Activated naive CD4-positive, alpha-beta T cell treated with anti-CD3 and anti-CD28 coated beads, Interleukin-2, amount 50 U/mL, for 24 hours (primary cell): ENCODE measurements around the gene MPIG6B.

ENCODE experiments used
- H3K27ac Mint-ChIP-seq: one replicate; pipeline ENCODE4 v1.8.0; 2021; ENCODE audit warnings: mild to moderate bottlenecking, mixed read lengths
- H3K27me3 Mint-ChIP-seq: one replicate; pipeline ENCODE4 v1.8.0; 2021; ENCODE audit warnings: mixed read lengths
- H3K36me3 Mint-ChIP-seq: one replicate; pipeline ENCODE4 v1.8.0; 2021; ENCODE audit warnings: mixed read lengths
- H3K4me1 Mint-ChIP-seq: one replicate; pipeline ENCODE4 v1.8.0; 2021; ENCODE audit warnings: mixed read lengths
- H3K4me3 Mint-ChIP-seq: one replicate; pipeline ENCODE4 v1.8.0; 2021; ENCODE audit warnings: mild to moderate bottlenecking, mixed read lengths
- H3K9me3 Mint-ChIP-seq: one replicate; pipeline ENCODE4 v1.8.0; 2021; ENCODE audit warnings: mixed read lengths

The MPIG6B gene

DNA sequence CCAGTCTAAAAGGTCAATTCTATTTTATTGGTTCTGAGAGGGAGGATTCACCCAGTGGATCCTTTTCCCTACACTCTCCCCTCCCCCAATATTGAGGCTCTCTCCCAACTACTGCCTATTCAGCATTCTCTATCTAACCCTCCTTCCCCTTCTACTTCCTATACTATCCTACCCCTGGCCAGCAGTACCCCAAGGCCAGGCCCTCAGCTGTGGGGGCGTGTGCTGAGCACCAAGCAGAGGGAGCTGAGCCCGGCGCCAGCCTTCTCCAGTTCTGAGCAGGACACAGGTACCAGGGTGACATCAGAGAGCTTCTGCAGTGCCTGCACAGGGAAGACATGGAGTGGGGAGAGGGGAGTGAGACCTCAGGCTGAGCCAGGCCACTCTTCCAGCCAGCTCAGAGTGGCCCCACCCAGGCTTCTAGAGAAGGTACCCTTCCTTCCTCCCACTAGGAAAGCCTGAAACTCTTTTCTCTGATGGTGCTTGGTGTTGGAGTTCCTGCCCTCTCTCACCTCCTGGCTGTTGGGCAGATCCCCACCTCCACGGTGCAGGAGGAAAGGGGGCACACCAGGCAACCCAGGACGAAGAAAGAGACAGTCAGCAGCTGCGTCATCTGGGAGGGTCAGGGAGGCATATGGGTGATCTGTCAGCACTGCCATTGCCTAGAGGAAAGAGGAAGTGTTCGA is 4.0 kb downstream of the MPIG6B start:
- Mint-ChIP-seq H3K9me3 (no peaks in the 10 kb centered on the region), H3K4me3 (peak overlapping the region; percentile 60), H3K4me1 (peaks cover 48% of the 10 kb centered on the region), H3K36me3 (peaks cover 2% of the 10 kb centered on the region), H3K27ac (peak overlapping the region; percentile 5), H3K27me3 (no peaks in the 10 kb centered on the region)

DNA sequence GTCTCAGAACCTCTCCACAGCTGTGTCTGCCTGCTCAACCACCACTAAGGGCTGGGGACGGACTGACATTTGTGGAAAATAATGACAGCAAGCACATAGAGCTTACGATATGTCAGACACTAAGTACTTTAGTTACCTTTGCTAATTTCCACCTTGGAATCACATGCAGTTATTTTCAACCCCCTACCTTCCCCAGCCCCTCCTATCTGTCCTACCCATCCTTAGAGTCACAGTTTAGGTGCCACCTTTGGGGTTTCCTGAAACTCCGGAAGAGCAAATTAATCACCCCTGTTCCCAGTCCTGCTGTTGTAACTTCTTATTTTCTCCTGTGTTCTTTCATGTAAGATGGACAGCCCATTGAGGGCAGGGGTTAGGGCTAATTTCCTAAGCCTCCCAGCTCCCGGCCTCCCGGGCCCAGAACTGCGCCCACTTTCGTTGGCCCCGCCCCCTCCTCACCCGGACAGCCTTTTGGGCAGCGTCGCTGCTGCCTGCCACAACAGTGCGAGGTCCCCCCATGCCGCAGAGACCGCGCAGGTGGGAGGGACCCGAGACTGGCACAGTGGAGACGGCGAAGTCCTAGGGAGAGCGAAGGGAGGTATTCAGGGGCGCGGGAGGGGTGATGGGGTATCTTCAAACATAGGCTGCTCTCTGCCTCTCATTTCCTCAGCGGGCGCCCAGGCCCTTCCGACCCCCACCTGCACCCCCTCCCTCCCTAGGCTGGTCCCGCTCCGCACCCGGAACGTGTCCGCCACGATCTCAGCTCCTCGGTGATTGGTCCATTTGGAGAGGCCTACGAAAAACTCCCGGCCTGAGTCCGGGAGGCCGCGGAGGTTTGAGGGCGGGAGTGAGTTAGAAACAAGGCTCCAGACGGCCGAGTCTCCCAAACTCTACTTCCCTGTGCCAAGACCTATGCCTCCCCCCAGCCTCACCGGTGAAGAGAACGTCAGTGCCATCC is 4.8 kb downstream of the MPIG6B start:
- Mint-ChIP-seq H3K4me1 (peaks cover 48% of the 10 kb centered on the region), H3K27ac (no peak overlapping the region), H3K9me3 (no peaks in the 10 kb centered on the region), H3K27me3 (no peaks in the 10 kb centered on the region), H3K4me3 (peak overlapping the region; percentile 60), H3K36me3 (peaks cover 2% of the 10 kb centered on the region)

GRCh38 chr6:31728767-31729514 is 5.8 kb downstream of the MPIG6B start, which contains the start of gene DDAH2:
Gene DDAH2 (minus strand): TSS chr6:31729299. CDS start chr6:31729161, 138 bp downstream.
- no peaks in the 10 kb centered on the region for H3K9me3 Mint-ChIP-seq
- H3K27ac Mint-ChIP-seq = no peak within 1 kb of the TSS
- H3K4me1 Mint-ChIP-seq = peaks cover 57% of the 10 kb centered on the region
- peaks cover 7% of the 10 kb centered on the region for H3K36me3 Mint-ChIP-seq
- no peaks in the 10 kb centered on the region for H3K27me3 Mint-ChIP-seq
- H3K4me3 Mint-ChIP-seq = peak within 1 kb of the TSS; percentile 93

DNA sequence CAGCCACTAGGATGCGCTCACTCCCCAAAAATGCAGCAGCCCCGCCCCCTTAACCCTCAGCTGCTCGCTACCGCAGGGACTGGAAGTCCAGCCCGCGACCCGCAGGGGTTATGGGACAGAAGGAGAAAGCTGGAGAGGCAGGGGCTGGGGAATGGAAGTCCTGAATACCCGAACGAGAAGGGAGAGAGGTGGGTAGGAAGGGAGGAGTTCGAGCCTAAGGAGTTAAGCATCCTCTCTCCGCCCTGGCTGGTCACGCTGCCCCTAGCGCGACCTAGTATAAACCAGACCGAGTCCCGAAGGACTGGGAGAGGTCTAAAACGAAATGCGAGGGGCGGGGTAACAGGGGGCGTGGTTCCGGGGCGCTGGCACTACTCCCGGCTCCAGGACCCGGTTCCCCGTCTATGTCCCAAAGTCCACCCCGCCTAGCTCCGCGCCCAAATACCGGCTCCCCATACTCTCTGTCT is 6.4 kb downstream of the MPIG6B start:
- H3K27ac Mint-ChIP-seq = no peak overlapping the region

DNA sequence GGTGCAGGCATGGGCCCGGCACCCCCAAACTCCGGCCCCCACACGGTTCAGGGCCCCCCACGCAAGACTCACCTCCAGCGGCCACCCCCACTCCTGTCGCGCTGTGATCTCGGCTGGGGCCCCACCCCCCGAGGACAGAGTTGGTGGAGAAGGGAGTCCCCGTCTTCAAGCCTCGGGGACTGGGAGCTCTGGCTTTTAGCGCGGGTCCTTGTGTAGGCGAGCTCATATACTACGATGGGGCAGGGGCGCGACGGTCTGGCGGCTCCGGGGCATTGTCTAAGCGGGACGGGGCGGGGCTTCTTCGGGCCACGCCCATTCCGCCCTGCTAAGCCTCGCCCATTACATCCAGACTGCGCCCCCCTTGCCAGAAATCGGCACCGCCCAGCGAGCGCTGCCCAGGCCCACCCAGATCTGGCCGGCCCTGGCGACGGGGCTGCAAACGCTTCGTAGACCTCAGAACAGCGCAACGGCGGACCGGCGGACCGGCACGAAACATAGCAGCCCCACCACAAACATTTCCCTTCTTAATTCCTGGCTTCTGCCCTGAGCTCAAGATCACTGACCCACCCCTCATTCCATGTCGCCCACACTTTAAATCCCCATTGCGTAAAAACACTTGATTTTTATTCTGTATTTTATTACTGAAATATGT is 6.9 kb downstream of the MPIG6B start:
- peak overlapping the region; percentile 93 for H3K4me3 Mint-ChIP-seq
- H3K4me1 Mint-ChIP-seq = peaks cover 63% of the 10 kb centered on the region
- H3K27ac Mint-ChIP-seq = peak overlapping the region; percentile 24
- H3K36me3 Mint-ChIP-seq = peaks cover 7% of the 10 kb centered on the region
- no peaks in the 10 kb centered on the region for H3K9me3 Mint-ChIP-seq
- no peaks in the 10 kb centered on the region for H3K27me3 Mint-ChIP-seq

More for the DNA sequence above, 6.4 kb downstream of the MPIG6B start:
- Mint-ChIP-seq H3K36me3 (peaks cover 7% of the 10 kb centered on the region), H3K4me1 (peaks cover 63% of the 10 kb centered on the region), H3K27me3 (no peaks in the 10 kb centered on the region), H3K9me3 (no peaks in the 10 kb centered on the region), H3K4me3 (peak overlapping the region; percentile 93)

- Mint-ChIP-seq H3K36me3 (peaks cover 7% of the 10 kb centered on the region), H3K4me3 (peak overlapping the region; percentile 93), H3K9me3 (no peaks in the 10 kb centered on the region), H3K4me1 (peaks cover 62% of the 10 kb centered on the region), H3K27me3 (no peaks in the 10 kb centered on the region), H3K27ac (peak overlapping the region; percentile 24)
These were observed 7.5 kb downstream of the MPIG6B start for GRCh38 chr6:31730631-31731086.

GRCh38 chr6:31732029-31732428 is 8.9 kb downstream of the MPIG6B start:
- Mint-ChIP-seq H3K4me1 (peaks cover 55% of the 10 kb centered on the region), H3K9me3 (no peaks in the 10 kb centered on the region), H3K4me3 (no peak overlapping the region), H3K27ac (no peak overlapping the region), H3K36me3 (peaks cover 7% of the 10 kb centered on the region), H3K27me3 (no peaks in the 10 kb centered on the region)

- no peak overlapping the region for H3K27ac Mint-ChIP-seq
- H3K4me3 Mint-ChIP-seq = peak overlapping the region; percentile 96
- no peaks in the 10 kb centered on the region for H3K9me3 Mint-ChIP-seq
- H3K27me3 Mint-ChIP-seq = no peaks in the 10 kb centered on the region
- H3K36me3 Mint-ChIP-seq = peaks cover 7% of the 10 kb centered on the region
- H3K4me1 Mint-ChIP-seq = peaks cover 58% of the 10 kb centered on the region
These were observed 10.6 kb downstream of the MPIG6B start for GRCh38 chr6:31733734-31734133.

GRCh38 chr6:31734247-31734820 is 11.2 kb downstream of the MPIG6B start:
- H3K36me3 Mint-ChIP-seq = peaks cover 7% of the 10 kb centered on the region
- no peaks in the 10 kb centered on the region for H3K27me3 Mint-ChIP-seq
- no peaks in the 10 kb centered on the region for H3K9me3 Mint-ChIP-seq
- peak overlapping the region; percentile 96 for H3K4me3 Mint-ChIP-seq
- H3K4me1 Mint-ChIP-seq = peaks cover 60% of the 10 kb centered on the region
- peak overlapping the region; percentile 86 for H3K27ac Mint-ChIP-seq

DNA sequence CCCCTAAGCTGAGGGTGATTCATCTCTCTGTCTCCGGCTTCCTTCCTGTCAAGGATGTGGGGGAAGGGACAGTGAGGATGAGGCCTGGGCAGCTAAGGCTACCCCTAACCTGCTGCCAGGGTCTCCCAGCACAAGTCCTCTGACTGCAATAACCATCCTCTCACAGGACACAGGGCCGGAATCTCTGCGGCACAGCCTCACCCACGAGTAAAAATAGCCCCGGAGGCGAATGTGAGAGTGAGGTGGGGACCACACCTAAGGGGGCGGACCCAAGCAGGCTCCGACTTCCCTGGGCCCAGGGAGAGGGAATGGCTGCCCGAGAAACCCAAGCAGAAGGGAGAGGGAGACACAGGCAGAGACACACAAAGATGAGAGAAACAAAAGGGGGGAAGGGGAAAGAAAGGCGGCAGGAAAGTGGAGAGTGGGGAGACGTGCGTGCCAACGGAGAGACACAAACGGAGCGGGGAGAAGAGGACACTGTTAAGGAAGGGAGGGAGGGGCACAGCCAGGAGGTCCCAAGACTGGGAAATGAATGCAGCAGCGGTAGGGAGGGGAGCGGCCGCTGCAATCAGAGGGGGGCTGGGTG is 11.7 kb downstream of the MPIG6B start:
- Mint-ChIP-seq H3K27me3 (no peaks in the 10 kb centered on the region), H3K4me3 (peak overlapping the region; percentile 96), H3K4me1 (peaks cover 63% of the 10 kb centered on the region), H3K27ac (peak overlapping the region; percentile 92), H3K9me3 (no peaks in the 10 kb centered on the region), H3K36me3 (peaks cover 7% of the 10 kb centered on the region)

DNA sequence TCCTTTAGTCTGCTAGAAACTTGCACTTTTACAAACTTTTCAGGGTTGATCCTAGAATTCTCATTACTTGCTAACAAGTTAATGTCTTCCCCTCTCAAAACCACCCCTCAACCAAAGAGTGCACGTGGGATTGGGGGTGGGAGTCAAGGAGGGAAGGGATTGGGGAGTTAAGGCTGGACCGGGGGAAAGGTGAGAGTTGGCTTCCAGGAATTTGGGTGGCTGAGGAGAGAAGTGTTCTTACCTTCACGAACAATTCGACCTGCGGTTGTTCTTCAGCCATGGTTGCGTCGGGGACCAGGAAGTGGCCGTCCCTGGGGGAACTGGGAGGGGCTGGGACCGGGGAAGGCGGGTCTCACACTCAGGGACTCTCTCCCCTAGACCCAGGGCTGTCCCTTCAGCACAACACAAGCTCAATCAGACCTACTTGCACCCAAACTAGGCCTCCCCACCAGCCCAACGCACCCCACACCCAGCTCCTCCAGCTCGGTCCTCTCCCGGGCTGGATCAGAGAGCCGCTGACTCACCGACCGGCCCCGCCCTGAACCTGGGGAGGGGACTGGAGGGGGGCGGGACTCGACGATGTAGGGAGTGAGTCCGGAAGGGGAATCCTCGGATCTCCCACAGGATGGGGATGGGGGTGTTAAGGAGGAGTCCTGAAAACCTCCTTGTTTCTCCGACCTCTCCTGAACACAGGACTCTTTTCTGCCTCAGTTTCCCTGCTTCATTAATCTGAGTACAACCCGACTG is 13.0 kb downstream of the MPIG6B start, which contains the start of gene CLIC1:
Gene CLIC1, minus strand, starts transcription at position 510 of the 747 bp plus-strand sequence. Its CDS starts 230 bp downstream, at position 280.
- peaks cover 7% of the 10 kb centered on the region for H3K36me3 Mint-ChIP-seq
- H3K27ac Mint-ChIP-seq = peak within 1 kb of the TSS; percentile 92
- peaks cover 55% of the 10 kb centered on the region for H3K4me1 Mint-ChIP-seq
- H3K27me3 Mint-ChIP-seq = no peaks in the 10 kb centered on the region
- H3K9me3 Mint-ChIP-seq = no peaks in the 10 kb centered on the region
- peak within 1 kb of the TSS; percentile 96 for H3K4me3 Mint-ChIP-seq

DNA sequence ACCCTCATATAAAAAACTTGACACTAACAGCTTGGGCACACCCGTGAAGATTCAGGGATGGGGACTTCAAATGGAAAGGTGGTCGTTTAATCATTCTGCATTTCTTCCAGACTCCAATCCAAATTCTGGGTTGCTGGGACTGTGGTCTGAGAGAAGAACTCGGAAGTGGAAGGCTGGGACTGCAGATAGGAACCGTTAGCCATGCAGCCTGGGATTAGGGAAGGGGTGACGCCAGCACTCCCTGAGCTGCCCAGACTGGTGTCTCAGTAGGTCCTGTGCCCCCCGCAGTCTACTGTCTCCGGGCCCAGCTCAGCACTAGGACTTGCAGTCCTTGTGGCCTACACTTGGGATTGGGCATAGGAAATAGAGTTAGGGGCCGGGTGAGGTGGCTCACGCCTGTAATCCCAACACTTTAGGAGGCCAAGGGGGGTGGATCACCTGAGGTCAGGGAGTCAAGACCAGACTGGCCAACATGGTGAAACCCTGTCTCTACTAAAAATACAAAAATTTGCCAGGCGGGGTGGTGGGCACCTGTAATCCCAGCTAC is 13.7 kb downstream of the MPIG6B start:
- peak overlapping the region; percentile 96 for H3K4me3 Mint-ChIP-seq
- H3K36me3 Mint-ChIP-seq = peaks cover 10% of the 10 kb centered on the region
- H3K27me3 Mint-ChIP-seq = no peaks in the 10 kb centered on the region
- no peaks in the 10 kb centered on the region for H3K9me3 Mint-ChIP-seq
- peaks cover 58% of the 10 kb centered on the region for H3K4me1 Mint-ChIP-seq
- H3K27ac Mint-ChIP-seq = peak overlapping the region; percentile 65

DNA sequence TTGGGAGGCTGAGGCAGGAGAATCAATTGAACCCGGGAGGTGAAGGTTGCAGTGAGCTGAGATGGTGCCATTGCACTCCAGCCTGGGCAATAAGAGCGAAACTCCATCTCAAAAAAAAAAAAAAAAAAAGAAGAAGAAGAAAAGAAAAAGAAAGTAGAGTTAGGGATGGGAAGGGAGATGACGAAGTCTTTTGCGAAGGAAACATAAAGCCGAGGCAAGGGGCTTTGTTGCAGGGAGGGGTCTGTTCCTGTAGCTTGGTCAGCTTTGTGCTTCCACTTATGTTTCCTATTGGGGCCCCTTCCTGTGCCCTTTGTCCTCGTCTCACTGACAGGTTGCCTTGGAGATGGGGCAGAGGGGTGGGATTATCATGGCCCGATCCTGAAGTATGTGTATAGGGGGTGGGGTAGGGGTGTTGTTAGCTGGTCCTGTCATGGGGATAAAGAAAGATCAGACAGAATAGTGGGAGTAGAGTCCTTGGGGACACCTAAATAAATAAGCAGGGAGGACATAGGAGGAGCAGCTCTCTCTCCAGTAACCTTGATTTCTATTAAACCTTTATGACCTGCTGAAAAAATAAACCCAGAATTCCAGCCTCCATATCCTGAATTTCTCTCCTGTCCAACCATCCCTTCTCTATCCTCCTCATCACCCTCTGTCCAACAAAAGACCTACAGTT is 14.3 kb downstream of the MPIG6B start:
- H3K36me3 Mint-ChIP-seq = peaks cover 9% of the 10 kb centered on the region
- H3K4me3 Mint-ChIP-seq = peak overlapping the region; percentile 96
- H3K27me3 Mint-ChIP-seq = no peaks in the 10 kb centered on the region
- H3K4me1 Mint-ChIP-seq = peaks cover 59% of the 10 kb centered on the region
- H3K9me3 Mint-ChIP-seq = no peaks in the 10 kb centered on the region
- H3K27ac Mint-ChIP-seq = peak overlapping the region; percentile 66
